Right ventricle myocardium superior (tissue), 1 donor: ENCODE measurements around the gene SLC15A5. TPM values are rescaled to one million over a fixed set of nuclear protein-coding genes. Genes with fewer than 3 reads are reported as not detected.

Experiments
- ATAC-seq: fragments of 200-7000 bp; cut with Tn5 transposase; one replicate; pipeline ENCODE4 v1.9.1; 2020; ENCODE audit warnings: mild to moderate bottlenecking; ENCODE audit not compliant: poor library complexity
- DNase-seq: peaks from one replicate; pipeline ENCODE4 v3.0.0-alpha.2; 2020
- intact Hi-C: fragments of 100-400 bp; cut with DNase I; formaldehyde crosslinking; loops from one replicate; pipeline ENCODE4 v1.11.2; 2022
- total RNA-seq: library from RNA; stranded (reverse); fragmentation: NEBNext Ultra II Directional; extraction: Animal tissue kit (Norgen Biotek cat#: 25700); gene quantifications from one replicate; pipeline ENCODE4 v1.2.1, GENCODE V29; 2021
- donor health status: DM: no; HTN: yes; CAD: no; lungs with severe emphysema.

The SLC15A5 gene
- total RNA-seq, 1 donor from 2014 or later: not detected

DNA sequence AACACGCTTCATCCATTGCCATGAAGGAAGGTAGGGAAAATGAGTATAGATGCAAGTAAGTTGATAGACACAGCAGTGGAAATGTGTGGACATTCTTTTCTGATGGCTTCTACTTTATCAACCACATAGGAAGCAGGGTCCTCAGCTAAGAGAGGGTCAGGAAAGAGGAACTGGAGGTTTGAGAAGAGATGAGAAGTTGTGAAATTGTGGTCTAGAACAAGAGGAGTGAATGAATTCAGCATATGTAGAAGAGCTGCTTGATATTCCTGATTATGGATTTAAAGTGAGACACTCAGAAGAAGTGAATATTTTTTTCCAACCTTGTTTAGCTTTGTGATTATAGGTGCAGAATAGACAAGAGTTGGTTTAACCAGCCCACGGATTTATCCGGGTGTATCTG, 128.5 kb downstream of the SLC15A5 start:
- no peak for DNase-seq
- no peak for ATAC-seq
- intact Hi-C loops: no loop called here

Other genes starting within 250 kb of the SLC15A5 start
- 35.2 TPM for gene MGST1, start 70.0 kb upstream of the SLC15A5 start, total RNA-seq